ENCODE data around the gene FAM124B. TPM values are rescaled to one million over a fixed set of nuclear protein-coding genes. Genes with fewer than 3 reads are reported as not detected.

The FAM124B gene
- total RNA-seq, 1 donor from 2014 or later, result not detected

GRCh38 chr2:224369028-224369632 is 32.8 kb downstream of the FAM124B start:
- Mint-ChIP-seq H3K27ac (no peak overlapping the region), H3K9me3 (no peaks in the 10 kb centered on the region), H3K4me3 (no peak overlapping the region), H3K36me3 (no peaks in the 10 kb centered on the region), H3K27me3 (peaks cover 3% of the 10 kb centered on the region), H3K4me1 (ENCODE audit: unreplicated experiment) (no peaks in the 10 kb centered on the region)
- DNase-seq (ENCODE audit: extremely low spot score, unreplicated experiment), result no peak
- TF ChIP-seq CTCF (conservative IDR thresholded peaks at IDR 0.05), result peak; percentile 83

- Mint-ChIP-seq H3K4me3 (no peak overlapping the region), H3K4me1 (ENCODE audit: unreplicated experiment) (no peaks in the 10 kb centered on the region), H3K27ac (no peak overlapping the region), H3K36me3 (no peaks in the 10 kb centered on the region), H3K27me3 (peaks cover 3% of the 10 kb centered on the region), H3K9me3 (no peaks in the 10 kb centered on the region)
- no peak for TF ChIP-seq CTCF (conservative IDR thresholded peaks at IDR 0.05)
- DNase-seq (ENCODE audit: extremely low spot score, unreplicated experiment), result no peak
Measured at GRCh38 chr2:224366267-224366844, 35.6 kb downstream of the FAM124B start.

GRCh38 chr2:224365331-224365730 is 36.6 kb downstream of the FAM124B start:
- Mint-ChIP-seq H3K4me1 (ENCODE audit: unreplicated experiment) (no peaks in the 10 kb centered on the region), H3K4me3 (no peak overlapping the region), H3K36me3 (no peaks in the 10 kb centered on the region), H3K9me3 (no peaks in the 10 kb centered on the region), H3K27ac (no peak overlapping the region), H3K27me3 (peaks cover 1% of the 10 kb centered on the region)
- no peak for DNase-seq (ENCODE audit: extremely low spot score, unreplicated experiment)
- no peak for TF ChIP-seq CTCF (conservative IDR thresholded peaks at IDR 0.05)

GRCh38 chr2:224363281-224363680 is 38.6 kb downstream of the FAM124B start:
- no peaks in the 10 kb centered on the region for H3K27me3 Mint-ChIP-seq
- H3K4me3 Mint-ChIP-seq, result no peak overlapping the region
- no peak overlapping the region for H3K27ac Mint-ChIP-seq
- no peak for TF ChIP-seq CTCF (conservative IDR thresholded peaks at IDR 0.05)
- H3K36me3 Mint-ChIP-seq, result no peaks in the 10 kb centered on the region
- DNase-seq (ENCODE audit: extremely low spot score, unreplicated experiment), result no peak
- no peaks in the 10 kb centered on the region for H3K4me1 Mint-ChIP-seq (ENCODE audit: unreplicated experiment)
- no peaks in the 10 kb centered on the region for H3K9me3 Mint-ChIP-seq

GRCh38 chr2:224362094-224362493 is 39.8 kb downstream of the FAM124B start:
- no peaks in the 10 kb centered on the region for H3K27me3 Mint-ChIP-seq
- no peaks in the 10 kb centered on the region for H3K9me3 Mint-ChIP-seq
- H3K4me1 Mint-ChIP-seq (ENCODE audit: unreplicated experiment), result no peaks in the 10 kb centered on the region
- H3K4me3 Mint-ChIP-seq, result no peak overlapping the region
- no peaks in the 10 kb centered on the region for H3K36me3 Mint-ChIP-seq
- DNase-seq (ENCODE audit: extremely low spot score, unreplicated experiment), result no peak
- no peak for TF ChIP-seq CTCF (conservative IDR thresholded peaks at IDR 0.05)
- no peak overlapping the region for H3K27ac Mint-ChIP-seq
